Activated CD8-positive, alpha-beta memory T cell treated with anti-CD3 and anti-CD28 coated beads, Interleukin-2, amount 50 U/mL, for 48 hours (primary cell): ENCODE data around the gene NR6A1.

Experiments
- DNase-seq: peaks from one replicate; pipeline ENCODE4 v3.0.0-alpha.2; 2020

Gene NR6A1

DNA sequence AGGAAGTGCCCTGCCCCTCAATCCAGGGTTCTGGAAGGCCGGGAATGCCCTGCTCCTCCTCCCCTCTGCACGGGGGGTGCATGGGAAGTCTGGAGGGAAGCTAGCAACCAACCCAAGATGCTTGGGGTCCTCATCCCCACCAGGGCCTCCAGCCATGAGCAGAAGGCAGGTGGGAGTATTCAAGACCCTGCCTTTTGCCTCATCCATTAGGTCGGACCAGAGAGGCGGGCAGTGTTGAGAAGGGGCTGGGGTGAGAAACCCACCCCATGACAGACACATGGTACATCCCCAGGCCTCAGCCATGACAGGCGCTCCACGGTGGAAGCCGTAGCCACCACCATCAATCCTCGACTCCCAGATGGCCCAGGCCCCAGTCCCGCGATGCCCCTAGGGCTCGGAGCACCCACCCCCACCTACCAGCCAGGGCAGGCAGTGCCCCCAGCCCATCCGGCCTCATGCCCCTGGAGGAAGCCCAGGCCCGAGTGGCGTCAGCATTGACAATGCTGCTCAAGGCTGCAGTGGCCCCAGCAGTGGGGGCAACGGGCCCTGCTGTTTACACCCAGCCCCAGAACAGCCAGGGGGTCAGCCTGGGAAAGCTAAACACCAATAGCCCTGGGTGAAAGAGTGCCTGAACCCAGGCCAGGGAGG, 272.5 kb downstream of the NR6A1 start:
- DNase-seq, result no peak

DNA sequence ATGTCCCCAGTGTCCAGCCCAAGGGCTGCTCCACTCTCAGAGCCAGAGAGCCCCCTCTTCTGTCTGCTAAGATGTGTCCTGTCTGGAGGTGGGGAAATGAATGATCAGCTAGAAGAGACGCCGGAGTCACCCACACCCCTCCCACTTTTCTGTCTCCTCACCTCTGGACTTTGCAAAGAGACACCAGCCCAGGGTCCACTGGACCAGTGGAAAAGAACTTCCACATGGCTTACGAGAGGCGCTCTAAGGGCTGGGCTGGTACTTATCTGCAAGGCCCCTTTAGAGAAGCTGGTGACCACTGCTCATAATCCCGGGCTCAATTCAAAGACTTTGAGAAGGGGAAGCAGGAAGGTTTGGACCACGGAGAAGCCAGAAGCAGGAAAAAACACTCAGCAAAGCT, 273.1 kb downstream of the NR6A1 start:
- DNase-seq, result no peak

DNA sequence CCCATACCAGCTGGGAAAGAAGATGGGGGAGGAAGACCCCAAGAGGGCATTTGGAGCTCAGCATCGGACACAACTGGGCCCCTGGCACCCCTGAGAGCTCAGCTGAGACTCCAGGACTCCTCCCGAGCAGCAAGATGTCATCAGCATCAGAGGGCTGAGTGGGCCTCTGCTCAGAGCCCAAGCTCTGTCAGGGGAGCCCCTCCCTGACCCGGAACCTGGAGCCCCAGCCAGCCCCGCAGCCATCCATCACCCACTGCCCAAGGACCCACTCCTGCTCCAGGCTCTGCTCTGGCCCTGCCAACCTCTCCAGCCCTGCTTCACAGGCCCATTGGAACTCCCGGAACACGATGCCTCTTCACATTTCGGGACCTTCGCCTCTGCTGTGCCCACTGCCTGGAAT, 273.7 kb downstream of the NR6A1 start:
- no peak for DNase-seq

DNA sequence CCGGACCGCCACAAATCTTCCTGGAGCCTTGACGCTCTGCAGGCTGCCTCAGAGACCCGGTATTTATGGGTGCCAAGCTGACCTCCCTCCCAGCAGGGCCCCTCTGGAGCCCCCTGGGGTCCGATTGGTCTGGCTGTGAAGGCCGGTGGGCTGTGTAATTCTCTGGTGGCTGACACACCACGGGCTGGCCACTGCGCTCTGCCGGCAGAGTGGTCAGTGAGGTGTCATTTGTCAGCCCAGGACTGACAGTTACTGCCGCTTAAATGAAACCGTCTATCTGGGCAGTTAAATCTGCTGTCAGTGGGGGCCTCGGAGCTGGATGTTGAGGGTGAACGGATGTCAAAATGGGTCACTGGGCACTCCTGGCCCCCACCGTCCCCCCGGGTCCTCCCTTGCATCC, 274.6 kb downstream of the NR6A1 start:
- DNase-seq, result no peak

DNA sequence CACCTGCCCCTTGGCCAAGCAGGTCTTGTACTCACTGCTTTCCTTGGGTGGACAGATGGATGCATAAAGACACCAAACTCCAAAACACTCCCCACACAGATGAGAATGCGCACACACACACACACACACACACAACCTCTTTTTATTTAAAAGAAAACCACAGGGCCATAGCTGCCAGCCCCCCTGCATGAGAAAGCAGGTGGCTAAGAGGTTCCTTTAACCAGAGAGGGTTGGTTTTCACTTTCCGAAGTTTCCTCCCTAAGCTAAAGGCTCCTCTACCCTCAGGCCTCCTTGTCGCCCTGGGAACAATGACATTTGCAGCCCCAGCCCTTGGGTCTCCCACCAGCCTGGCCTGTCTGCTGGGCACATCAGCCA, 275.0 kb downstream of the NR6A1 start:
- no peak for DNase-seq

DNA sequence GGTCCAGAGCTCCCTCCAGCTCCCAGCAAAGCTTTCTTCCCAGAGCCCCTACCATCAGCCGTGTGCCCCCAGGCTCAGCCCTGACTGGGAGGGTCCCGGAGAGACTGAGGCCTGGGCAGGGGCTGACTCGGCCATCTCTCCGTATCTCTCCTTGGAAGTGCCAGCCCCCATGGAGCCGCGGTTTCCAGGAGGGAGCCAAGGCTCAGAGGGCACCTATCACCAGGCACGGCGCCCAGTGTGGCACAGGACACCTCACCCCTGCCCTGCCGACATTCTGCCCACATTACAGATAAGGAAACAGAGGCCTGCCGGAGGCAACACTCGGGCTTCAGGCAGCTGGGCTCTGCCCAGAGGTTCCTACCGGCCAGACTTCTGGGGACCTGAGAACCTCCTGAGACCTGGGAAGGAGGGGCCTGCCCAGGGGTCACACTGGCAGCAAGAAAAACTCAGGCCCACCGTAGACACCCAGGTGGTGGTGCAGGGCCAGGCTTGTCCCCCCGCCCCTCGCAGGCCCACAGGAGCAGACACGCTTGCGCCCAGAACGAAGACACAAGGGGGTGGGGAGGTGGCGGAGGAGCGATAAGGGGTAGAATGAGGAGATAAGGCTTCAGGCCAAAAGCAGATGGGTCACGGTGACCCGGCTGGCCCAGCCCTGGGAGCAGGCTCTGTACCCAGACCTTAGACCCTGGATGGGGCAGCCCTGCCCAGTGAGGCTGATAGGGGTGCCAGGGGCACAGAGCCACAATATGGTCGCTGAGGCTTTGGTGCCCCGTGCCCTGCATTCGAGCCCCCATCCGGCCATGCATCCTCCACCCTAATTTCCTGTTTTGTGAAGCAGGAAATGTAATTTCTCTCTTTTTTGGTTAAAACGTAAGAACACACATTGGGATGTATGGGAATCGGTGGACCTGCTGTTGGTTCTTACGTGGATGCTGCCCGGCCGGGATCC, 275.7 kb downstream of the NR6A1 start:
- no peak for DNase-seq

DNA sequence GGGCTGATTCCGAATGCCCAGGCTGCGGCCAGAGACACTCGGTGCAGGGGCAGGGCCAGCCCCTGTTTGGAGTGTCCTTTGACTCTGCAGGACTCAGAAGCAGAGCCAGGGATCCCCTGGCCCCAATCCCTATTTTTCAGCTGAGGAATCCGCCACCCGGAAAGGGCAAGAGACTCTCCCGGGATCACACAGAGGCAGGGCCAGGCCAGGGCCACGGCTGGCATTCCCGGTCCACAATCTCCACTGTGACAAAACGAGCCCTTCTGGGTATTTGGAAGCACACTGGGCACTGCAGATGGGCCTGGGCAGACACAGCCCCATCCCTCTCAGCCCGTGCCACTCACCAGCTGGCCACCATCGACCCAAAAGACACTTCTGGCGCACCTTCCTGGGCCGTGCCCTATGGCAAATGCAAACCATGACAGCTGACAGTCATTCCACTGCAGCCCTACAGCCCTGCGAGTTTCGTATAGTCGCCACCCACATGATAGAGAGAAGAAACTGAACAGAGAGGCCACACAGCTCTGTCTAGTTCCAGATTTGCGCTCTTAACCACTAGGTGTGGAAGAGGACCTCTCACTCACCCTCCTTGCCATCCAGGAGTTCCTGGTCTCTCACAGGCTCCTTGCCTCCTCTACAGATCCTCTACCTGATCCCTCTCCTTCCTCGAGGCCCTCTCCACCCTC, 277.2 kb downstream of the NR6A1 start:
- no peak for DNase-seq

DNA sequence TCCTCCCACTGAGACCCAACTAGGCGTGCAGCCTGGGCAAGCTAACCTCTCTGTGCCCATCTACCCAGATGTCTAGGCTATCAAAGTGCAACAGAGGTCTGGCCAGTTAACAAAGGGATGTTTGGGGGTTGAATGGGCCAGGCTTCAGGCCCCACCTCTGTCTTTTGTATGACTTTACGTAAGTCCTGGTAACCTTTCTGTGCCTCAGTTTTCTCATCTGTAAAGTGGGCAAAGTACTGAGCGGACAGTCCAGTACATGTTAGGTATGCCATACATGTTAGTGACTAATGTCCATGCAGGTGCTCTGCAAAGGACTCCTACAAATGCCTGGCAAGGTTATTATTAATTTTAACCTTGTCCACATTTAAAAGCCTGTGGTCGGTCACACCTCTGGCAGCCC, 277.9 kb downstream of the NR6A1 start:
- no peak for DNase-seq

DNA sequence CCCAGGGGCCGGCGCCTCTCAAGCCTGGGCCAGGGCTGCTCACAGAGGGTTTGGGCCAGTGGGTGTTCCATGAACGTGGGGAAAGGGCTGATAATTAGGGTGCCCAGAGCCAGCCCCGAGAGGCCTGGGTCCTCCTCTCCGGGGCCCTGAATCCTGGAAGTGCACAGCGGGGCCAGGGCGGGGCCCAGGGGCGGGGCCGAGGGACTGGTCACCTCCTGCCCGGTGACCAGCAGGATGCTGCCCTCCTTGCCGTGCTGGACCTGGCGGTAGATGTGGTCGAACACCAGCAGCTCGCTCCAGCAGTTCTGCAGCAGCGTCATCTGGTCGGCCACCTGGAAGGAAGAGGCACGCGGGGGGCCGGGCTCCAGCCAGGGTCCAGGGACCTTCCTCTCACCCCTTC, 278.3 kb downstream of the NR6A1 start:
- DNase-seq, result no peak

DNA sequence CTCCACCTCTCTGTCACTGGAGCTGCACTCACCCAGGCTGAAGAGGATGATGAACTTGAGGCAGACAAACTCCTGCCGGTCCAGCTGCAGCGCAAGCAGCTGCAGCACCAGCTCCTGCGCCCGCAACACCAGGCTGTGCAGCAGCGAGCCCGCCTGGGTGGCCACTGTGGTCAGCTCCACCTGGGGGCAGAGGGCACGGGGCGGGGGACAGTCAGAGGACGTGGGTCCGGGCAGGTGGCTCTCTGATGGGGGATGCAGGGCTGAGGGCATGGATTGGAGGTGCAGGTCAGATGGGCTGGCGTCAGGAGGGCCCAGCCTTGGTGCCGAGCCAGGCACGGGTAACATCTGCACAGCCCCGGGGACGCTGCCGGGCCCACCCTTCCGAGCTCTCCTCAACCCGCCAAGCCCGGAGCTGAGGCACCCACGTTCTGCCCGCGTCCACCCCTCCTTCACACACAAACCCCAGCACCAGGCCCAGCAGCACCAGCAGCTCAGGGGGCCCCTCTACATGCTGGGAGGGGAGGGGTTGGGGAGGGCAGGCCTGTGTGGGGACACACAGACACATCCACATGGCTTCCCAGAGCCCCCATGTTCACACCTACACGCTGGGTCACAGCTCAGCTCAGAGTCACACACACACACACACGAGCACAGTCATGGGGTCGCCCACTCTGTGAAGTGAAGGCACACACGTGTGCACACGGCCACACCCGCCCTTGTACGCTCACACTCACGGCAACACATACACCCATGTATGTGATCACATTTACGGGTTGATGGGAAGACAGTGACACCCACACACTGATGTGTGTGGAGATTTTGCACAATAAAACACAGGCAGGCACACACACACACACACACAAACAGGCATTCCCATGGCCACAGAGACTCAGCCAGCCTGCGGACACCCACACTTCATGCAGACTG, 279.8 kb downstream of the NR6A1 start:
- no peak for DNase-seq

DNA sequence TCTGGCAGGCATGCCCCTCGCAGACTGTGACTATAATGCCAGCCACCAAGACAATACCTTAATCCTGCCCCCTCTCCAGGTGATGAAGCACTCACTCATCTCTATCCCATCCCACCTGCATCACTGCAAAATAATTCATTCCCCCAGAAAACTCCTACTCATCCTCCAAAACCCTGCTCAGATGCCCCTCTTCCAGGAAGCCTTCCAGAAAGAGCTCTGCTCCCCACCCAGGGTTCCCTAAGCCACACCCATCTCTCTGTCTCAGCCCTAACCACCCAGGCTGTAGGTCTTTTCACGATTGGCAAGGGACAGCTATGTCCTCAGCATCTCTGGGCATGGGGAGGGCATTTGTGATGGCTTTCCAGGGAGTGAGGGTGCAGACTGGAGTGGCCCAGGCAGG, 281.1 kb downstream of the NR6A1 start:
- no peak for DNase-seq

DNA sequence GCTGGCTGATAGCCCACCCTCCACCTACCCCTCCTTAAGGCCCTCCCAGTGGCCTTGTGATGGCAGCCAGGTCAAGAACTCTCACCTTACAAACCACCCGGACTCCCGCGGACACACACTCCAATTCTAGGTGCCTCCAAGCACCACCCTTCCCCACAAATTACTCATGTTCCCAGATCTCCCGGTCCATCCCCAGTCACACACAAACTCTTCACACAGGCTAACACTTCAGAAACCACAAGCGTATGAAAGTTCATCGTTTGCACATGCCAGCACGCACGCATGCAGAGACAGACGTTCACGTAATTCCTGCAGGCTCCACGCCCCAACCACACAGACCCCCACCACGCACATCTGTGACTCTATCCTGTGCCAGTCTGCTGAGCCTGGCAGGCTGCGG, 281.9 kb downstream of the NR6A1 start:
- DNase-seq, result no peak

DNA sequence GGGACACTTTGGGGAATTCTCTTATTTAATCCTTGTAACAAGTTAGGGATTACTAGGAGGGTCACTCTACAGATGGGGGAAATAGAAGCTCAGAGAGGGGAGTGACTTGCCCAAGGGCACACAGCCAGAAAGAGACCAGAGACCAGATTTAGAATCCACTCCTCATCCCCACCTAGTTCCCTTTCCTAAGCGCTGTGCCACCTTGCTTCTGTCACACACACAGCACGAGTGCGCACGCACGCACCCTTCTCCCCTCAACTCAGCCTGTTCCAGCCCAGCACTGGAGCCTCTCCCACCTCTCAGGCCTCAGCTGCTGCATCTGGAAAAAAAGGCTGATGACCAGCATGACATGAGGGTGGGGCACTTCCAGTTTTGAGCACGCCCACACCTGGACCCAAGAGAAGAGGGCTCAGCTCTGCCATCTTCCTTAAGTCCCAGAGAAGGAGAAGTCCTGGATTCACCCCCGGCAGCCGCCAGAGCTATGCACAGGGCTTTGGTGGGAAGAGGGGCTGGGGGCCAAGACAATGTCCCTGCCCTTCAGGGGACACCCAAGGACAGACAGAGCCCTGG, 282.4 kb downstream of the NR6A1 start:
- DNase-seq, result no peak

DNA sequence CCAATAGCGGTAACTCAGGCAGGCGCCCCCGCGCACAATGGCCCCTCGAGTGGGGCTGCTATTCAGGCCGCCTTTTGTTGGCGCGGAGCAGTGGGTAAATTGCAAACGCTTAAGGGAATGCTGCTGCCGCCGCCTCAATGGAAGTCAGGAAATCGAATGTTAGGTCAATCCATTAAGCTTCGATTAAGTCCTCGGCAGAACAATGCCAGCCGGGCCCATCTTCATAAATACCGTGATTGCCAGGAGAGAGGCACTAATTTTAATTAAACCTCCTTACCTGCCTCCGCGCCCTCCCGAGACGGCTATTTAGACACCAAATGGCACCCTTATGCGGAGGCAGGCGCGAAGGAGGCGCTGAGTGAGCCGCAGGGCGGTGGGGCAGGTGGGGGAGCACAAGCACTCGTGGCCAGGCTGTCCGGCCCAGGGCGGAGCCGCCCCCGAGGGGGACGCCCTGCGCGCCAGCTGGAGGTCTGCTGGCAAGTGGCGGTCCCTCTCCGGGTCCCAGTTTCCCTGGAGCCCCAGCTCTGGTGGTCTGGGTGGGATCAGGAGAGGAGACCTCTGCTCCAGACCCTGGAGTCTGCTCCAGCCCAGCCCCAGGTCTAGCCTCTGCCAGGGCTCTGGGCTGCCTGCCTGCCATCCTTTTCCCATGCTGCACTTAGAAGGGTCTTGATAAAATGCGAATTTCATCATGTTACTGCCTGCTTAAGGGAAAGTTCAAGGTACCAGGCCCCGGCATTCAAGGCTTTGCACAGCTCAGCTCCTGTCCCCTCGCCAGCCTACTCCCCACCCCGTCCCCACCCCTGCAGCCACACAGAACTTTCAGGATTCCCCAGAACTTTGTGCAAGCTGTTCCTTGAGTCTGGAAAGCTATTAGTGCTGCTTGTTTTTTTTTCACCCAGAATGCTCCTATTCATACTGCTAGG, 283.6 kb downstream of the NR6A1 start:
- DNase-seq, result no peak

DNA sequence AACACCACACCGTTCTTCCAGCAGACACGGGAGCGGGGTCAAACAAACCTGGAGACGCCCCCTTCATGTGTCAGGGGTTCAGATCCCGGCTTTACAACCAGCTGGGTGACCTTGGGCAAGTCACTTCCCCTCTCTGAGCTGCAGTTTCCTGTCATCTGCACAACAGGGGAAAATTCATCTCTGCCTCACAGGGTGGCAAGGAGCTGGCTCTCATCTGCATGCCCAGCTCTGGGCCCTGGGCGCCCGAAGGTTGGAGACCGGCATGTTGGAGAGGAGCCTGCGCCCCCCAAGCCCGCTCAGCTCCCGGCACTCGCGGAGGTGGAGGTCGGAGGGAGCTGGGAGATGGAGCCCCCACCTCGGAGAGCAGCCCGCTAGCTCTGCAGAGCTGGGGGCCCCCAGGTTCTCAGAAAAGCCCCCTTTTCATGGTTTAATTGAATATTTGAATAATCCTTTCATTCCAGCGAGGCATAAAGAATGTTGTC, 284.3 kb downstream of the NR6A1 start:
- no peak for DNase-seq

DNA sequence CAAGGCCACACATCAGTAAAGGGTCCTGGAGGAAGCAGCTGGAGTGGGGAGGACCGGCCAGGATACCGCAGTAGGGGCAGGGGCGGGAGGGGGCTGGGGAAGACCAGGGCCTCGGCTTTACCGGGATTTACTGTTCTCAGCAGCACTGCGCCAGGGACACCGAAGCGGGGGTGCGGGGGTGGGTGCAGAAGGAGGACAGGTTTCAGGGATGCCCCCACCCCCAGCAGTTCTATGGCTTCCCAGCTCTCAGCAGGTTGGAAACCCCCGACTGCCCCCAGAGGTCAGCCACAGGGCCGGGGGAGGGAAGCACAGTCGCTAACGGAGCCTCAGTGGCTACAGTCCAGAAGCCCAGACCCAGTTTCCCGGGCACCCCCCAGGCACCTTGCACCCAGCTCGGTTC, 285.2 kb downstream of the NR6A1 start:
- no peak for DNase-seq

DNA sequence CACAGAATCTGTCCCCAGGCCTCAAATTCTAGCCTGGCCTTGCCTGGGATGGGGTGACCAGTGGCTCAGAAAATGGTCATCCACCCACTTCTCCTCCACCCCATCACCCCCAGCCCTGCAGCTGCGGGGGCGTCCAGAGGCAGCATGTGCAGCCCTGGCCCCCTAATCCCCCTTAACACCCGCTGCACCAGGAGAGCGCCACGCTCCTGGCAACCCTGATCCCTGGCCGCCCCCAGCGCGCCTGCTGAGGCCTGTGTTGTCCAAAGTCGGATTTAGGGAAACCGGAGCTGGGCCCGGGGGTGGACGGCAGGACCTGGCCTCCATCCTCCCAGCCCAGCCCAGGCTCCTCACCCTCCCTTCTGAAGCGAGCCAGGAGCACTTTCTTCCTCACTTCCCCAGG, 285.9 kb downstream of the NR6A1 start:
- DNase-seq, result no peak

DNA sequence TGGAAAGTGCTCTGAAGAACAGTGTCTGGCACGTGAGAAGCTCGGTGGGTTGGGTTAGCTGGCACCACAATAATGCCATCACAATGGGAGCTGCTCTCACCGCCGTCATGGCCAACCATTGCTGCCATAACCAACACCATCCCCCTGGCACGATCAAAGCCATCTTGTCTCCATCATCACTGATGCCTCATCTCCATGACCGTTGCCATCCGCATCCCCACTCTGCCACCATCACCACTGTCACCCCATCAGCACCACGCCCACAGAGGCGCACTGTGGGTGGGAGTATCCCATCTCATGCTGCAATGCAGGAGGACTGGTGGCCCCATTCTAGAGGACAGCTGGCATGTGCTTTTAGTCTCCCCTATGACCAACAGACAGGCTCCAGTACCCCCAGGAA, 287.6 kb downstream of the NR6A1 start:
- no peak for DNase-seq

DNA sequence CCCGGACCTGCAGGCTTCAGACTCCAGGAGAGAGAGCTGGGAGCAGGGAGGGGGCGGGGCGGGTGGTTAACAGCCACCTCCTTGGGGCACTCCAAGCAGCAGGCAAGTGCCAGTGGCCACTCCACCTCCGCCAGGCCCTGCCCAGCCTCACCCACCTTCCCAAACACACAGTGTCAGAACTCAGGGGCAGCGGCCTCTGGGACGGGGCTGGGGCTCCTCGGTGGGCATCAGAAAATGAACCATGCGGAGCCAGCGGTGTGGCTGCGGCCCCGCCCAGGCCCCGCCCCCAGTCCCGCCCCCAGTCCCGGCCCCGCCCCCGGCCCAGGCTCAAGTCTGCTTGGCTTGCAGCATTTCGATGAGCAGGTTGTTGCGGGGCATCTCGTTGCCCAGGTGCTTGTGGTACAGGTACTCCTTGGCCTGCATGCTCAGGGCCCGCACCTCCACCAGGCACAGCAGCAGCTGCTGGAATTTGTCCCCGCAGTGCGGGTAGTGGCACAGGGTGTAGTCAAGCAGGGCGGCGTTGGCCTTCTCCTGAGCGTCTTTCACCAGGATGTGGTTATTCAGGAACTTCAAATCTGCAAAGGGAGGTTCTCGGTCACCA, 288.6 kb downstream of the NR6A1 start:
- DNase-seq, result no peak

DNA sequence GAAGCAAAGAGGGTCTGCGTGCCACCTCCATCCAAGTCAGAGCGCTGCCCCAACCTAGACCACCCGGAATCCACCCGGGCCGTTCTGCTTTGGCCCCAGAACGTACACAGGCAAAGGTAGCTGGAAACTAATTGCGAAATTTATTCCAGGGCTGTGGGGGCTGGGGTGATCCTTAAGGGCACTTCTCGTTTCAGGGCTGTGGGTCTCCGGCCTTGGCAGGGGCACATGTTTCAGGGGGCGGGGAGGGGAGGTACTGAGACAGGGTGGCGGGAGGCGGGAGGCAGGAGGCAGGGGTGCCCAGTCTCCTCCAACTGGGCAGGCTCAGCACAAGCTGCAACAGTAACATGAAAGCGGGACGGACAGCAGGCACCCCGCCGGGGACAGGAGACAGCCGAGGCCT, 290.0 kb downstream of the NR6A1 start:
- no peak for DNase-seq

DNA sequence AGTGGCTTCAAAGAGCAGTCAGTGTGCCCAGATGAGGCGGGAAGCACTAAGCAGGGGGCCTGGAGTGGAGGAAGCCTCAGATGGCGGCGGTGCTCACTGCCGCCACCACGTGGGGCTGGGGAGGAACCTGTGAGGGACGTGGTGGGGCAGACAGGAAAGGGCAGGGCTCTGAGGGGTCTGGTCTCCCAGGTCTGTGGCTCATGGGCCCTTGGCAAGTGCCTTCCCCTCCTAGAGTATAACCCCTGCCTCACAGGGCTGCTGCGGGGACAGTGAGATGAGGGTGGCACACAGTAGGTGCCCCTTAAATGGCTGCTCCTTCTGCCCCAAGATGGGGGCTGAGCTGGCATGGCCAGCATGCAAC, 290.5 kb downstream of the NR6A1 start:
- peak; percentile 63 for DNase-seq
